Prostate gland (tissue), 2 donors: Measurements from ENCODE around the gene RIPK4. TPM values are rescaled to one million over a fixed set of nuclear protein-coding genes. Genes with fewer than 3 reads are reported as not detected.

Experiments used
- DNase-seq: peaks from one replicate; pipeline ENCODE4 v3.0.0-alpha.2; 2019; ENCODE audit warnings: low spot score
- H3K27ac ChIP-seq, 2 donors: fragments of 200-600 bp; sonication (generic); 2 replicates each; pipeline ENCODE4 v1.5.1; 2017 to 2019
- H3K27me3 ChIP-seq: fragments of 200-600 bp; sonication (generic); replicated peaks from 2 replicates; pipeline ENCODE4 v1.5.1; 2019; ENCODE audit not compliant: insufficient read depth
- H3K36me3 ChIP-seq, 2 donors: fragments of 200-600 bp; sonication (generic); 1 replicate in 1 of 2; 2 replicates in 1 of 2; pipeline versions ENCODE4 v1.5.1 to v1.8.1; 2017 to 2019
- H3K4me1 ChIP-seq: fragments of 200-600 bp; sonication (generic); replicated peaks from 2 replicates; pipeline ENCODE4 v1.5.1; 2019
- H3K4me3 ChIP-seq, 2 donors: fragments of 200-600 bp; sonication (generic); 2 replicates each; pipeline ENCODE4 v1.5.1; 2017 to 2019
- H3K9me3 ChIP-seq: fragments of 200-600 bp; sonication (generic); 2 replicates; pipeline ENCODE4 v1.5.1; 2017
- CTCF ChIP-seq, 4 experiments: fragments of 200-600 bp in 2 of 4; fragments of 450-650 bp in 2 of 4; sonication (generic) in 2 of 4; IDR thresholded peaks; 1 replicate in 3 of 4; 2 replicates in 1 of 4; pipeline ENCODE4 v1.5.1; 2016 to 2019; ENCODE audit warnings: antibody characterized with exemption in 4 of 4, mild to moderate bottlenecking in 2 of 4, moderate library complexity in 2 of 4
- POLR2A ChIP-seq: fragments of 450-650 bp; IDR thresholded peaks from one replicate; pipeline ENCODE4 v1.6.1; 2016; ENCODE audit warnings: antibody characterized with exemption, mild to moderate bottlenecking
- POLR2AphosphoS5 ChIP-seq: sonication (generic); formaldehyde crosslinking; IDR thresholded peaks from one replicate; pipeline ENCODE4 v1.6.1; 2017; ENCODE audit warnings: antibody characterized with exemption
- WGBS: methylation state at CpG from one replicate; pipeline ENCODE4 v1.1.5; 2018; 5-methylcytosine and 5-hydroxymethylcytosine counted together
- intact Hi-C: fragments of 100-400 bp; cut with DNase I; formaldehyde crosslinking; loops from one replicate; pipeline ENCODE4 v1.14.2; 2022
- total RNA-seq, 2 donors: library from RNA; depleted of rRNA; stranded (reverse); fragments of >200 nt; gene quantifications; one replicate each; pipeline ENCODE4 v1.1.0, GENCODE V29; 2016

The RIPK4 gene
- total RNA-seq, 2 donors from 2014 or later: 26.9 to 52.6 TPM

- Histone ChIP-seq H3K4me1 (no peaks in the 10 kb centered on the region), H3K9me3 (no peaks in the 10 kb centered on the region), H3K27ac (no peak overlapping the region), H3K36me3 (no peaks in the 10 kb centered on the region), H3K27me3 (no peaks in the 10 kb centered on the region), H3K4me3 (no peak overlapping the region)
- no peak for DNase-seq
- over 99% methylated on average over 20 of the region's 20 CpGs for WGBS
- no peak for TF ChIP-seq POLR2A
- TF ChIP-seq CTCF (IDR thresholded peaks at IDR 0.05): no peak
- TF ChIP-seq POLR2AphosphoS5: no peak
- intact Hi-C loops: no loop called here
These were observed 31.5 kb upstream of the RIPK4 start for GRCh38 chr21:41798326-41798725.

GRCh38 chr21:41796476-41797080 lies 29.7 kb upstream of the RIPK4 start:
- Histone ChIP-seq H3K4me3 (no peak overlapping the region), H3K36me3 (no peaks in the 10 kb centered on the region), H3K9me3 (no peaks in the 10 kb centered on the region), H3K27ac (no peak overlapping the region), H3K27me3 (no peaks in the 10 kb centered on the region), H3K4me1 (no peaks in the 10 kb centered on the region)
- intact Hi-C loops: no loop called here
- no peak for DNase-seq
- 84% methylated on average over 14 of the region's 14 CpGs for WGBS
- no peak for TF ChIP-seq POLR2AphosphoS5
- no peak for TF ChIP-seq POLR2A
- TF ChIP-seq CTCF (IDR thresholded peaks at IDR 0.05): no peak

GRCh38 chr21:41795726-41796125 lies 28.9 kb upstream of the RIPK4 start:
- Histone ChIP-seq H3K27me3 (no peaks in the 10 kb centered on the region), H3K9me3 (no peaks in the 10 kb centered on the region), H3K4me1 (no peaks in the 10 kb centered on the region), H3K36me3 (no peaks in the 10 kb centered on the region), H3K27ac (no peak overlapping the region), H3K4me3 (no peak overlapping the region)
- 61% methylated on average over 3 of the region's 3 CpGs for WGBS
- no peak for TF ChIP-seq CTCF (IDR thresholded peaks at IDR 0.05)
- DNase-seq: no peak
- intact Hi-C loops: no loop called here

- H3K27me3 ChIP-seq: no peaks in the 10 kb centered on the region
- DNase-seq: no peak
- H3K4me3 ChIP-seq: no peak overlapping the region
- H3K27ac ChIP-seq: no peak overlapping the region
- intact Hi-C loops: no loop called here
- 87% methylated on average over 10 of the region's 10 CpGs for WGBS
- no peaks in the 10 kb centered on the region for H3K36me3 ChIP-seq
- H3K9me3 ChIP-seq: no peaks in the 10 kb centered on the region
- H3K4me1 ChIP-seq: no peaks in the 10 kb centered on the region
- no peak for TF ChIP-seq POLR2A
These were observed 27.7 kb upstream of the RIPK4 start for GRCh38 chr21:41794600-41794999.

GRCh38 chr21:41792711-41793110 lies 25.9 kb upstream of the RIPK4 start:
- Histone ChIP-seq H3K27ac (no peak overlapping the region), H3K36me3 (no peaks in the 10 kb centered on the region), H3K27me3 (no peaks in the 10 kb centered on the region), H3K9me3 (no peaks in the 10 kb centered on the region), H3K4me3 (no peak overlapping the region), H3K4me1 (no peaks in the 10 kb centered on the region)
- intact Hi-C loops: no loop called here
- TF ChIP-seq CTCF (IDR thresholded peaks at IDR 0.05) (no peak), POLR2AphosphoS5 (no peak), POLR2A (no peak)
- DNase-seq: no peak
- WGBS: 98% methylated on average over 3 of the region's 3 CpGs
